GM19328 (cell line): ENCODE results near the gene DPEP2.
"Not testable (repeated sequence)": the region's sequence is repeated elsewhere in the genome, so short reads cannot be mapped to it uniquely, and the experiment has no call there.

Source experiments
- ATAC-seq: cut with Tn5 transposase; IDR thresholded peaks from one replicate; pipeline ENCODE4 v1.9.1; 2021; ENCODE audit warnings: mild to moderate bottlenecking, moderate library complexity; ENCODE audit not compliant: unreplicated experiment

Gene DPEP2

DNA sequence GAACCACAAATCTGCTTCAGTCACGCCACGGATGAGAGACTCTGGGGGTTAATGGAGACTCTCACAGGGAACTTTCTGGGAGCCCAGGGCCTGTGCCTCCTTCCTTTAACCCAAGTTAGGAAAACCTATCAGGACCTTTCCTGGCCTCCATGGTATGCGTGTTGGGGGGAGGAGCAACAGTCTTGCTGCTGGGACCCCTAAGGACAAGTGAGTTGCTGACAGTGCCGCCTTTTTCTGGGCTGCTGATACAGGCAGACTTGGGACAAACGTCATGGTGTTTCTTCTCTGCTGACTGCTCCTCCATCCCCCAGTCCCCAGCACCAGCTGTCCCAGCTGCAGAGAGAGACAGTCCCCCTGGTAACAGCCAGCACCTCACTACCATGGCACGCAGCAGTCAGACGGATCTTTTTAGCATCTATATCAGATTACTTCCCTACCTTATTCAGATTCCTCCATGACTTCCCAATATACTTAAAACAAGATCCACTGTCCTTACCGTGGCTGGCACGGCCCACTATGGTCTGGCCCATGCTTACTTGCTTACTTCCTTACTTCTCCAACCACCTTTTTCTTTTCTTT, 10.0 kb upstream of the DPEP2 start:
- ATAC-seq = no peak

DNA sequence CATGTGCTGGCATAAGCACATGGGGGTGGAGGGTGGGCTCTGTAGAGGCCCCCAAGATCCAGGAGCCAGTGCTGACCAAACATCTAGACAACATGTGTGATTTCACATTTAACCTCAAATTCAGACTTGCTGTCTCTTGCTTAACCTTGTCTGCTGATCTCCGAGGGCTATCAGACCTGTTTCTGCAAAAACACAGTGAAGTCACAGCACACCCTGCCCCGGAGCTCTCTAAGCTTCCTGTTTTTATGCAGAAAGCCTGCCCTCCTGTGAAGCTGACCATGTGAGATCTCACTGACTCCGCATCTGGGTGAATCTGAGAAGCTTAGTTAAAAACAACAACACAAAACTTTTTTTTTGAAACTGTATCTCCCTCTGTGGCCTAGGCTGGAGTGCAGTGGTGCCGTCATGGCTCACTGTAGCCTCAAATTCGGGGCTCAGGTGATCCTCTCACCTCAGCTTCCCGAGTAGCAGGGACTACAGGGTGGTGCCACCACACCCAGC, 6.6 kb upstream of the DPEP2 start:
- no peak for ATAC-seq

DNA sequence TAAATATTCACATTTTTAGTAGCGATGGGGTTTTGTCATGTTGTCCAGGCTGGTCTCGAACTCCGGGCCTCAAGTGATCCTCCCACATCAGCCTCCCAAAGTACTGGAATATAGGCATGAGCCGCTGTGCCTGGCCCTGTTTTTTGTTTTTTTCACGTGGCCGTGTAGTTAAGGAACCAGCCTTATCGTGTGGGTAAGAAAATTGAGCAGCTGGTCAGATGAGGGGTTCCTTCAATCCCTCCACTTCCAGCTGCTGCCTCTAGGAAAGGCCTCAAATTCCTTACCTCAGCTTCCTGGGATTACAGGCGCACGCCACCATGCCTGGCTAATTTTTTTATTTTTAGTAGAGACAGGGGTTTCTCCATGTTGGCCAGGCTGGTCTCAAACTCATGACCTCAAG, 5.9 kb upstream of the DPEP2 start:
- ATAC-seq = no peak

DNA sequence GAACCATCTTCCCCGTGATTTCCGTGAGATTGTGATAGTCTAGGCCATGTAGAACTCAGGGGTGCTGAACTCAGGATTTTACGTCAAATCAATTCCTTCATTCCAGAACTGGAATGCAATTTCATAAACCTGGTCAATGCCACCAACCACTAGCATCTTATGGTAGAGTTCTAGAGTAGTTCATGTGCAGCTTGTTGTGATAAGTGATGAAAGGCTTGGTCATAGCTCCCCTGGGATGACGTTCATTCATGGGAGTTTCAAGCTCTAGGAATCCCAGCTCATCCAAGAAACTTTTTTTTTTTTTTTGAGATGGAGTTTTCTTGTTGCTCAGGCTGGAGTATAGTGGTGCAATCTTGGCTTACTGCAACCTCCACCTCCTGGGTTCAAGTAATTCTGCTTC, 3.7 kb upstream of the DPEP2 start:
- ATAC-seq = no peak

DNA sequence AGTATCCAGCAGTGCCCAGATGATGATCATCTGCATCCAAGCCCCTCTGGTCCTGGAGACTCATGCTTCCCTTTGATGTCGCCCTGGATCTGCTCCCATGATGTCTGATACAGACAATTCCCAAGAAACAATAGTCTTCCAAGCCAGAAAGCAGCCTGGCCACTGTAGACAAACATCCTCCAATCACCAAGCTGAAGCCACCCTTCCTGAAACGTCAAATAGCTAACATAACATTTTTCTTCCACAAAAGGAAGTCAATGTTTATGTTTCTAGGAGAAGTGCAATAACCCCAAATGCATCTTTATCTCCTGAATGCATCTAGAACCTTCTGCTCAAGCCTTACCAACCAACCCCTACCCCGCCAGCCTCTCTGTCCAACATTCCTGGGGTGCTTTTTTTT, 1.2 kb upstream of the DPEP2 start:
- no peak for ATAC-seq

DNA sequence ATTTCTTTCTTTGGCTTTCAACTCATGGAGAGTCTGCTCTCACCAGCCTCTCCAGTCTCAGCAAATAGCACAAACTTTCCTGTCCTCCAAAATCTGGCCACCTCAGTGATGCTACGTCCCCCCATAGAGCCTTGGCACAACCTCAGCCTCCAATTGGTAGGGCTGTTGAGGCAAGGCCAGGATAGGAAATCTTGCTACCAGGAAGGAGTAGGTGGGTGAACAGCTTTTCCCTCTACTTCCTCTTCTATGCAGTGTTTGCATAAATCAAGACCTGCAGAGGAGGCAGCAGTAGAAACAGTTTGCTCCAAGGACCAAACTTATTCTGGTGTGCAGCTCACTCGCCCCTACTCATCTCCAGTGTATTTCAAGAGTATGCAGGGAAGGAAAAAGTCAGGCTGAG, 701 bp upstream of the DPEP2 start:
- ATAC-seq = no peak

DNA sequence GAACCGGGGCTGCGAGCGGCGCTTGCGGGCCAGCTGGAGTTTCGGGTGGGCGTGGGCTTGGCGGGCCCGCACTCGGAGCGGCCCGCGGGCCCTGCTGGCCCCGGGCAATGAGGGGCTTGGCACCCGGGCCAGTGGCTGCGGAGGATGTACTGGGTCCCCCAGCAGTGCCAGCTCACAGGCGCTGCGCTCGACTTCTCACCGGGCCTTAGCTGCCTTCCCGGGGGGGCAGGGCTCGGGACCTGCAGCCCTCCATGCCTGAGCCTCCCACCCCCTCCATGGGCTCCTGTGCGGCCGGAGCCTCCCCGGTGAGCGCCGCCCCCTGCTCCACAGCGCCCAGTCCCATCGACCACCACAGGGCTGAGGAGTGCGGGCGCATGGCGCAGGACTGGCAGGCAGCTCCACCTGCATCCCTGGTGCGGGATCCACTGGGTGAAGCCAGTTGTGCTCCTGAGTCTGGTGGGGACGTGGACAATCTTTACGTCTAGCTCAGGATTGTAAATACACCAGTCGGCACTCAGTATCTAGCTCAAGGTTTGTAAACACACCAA, 979 bp downstream of the DPEP2 start:
- not testable (repeated sequence) for ATAC-seq

DNA sequence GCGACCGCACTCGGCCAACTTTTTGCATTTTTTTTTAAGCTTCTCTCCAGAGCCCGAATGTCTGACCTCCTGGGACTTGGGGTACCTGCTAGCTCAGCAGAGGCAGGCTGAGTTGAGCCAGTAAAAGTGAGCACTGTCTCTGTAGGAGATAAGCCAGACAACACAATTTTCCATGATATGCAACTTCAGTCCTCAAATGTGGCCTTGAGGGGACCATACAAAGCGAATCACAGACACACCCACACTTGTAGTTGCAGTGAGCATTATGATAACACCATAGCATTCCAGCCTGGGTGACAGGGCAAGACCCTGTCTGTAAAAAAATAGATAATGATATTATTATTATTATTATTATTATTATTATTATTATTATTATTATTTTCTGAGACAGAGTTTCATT, 2.6 kb downstream of the DPEP2 start:
- no peak for ATAC-seq

DNA sequence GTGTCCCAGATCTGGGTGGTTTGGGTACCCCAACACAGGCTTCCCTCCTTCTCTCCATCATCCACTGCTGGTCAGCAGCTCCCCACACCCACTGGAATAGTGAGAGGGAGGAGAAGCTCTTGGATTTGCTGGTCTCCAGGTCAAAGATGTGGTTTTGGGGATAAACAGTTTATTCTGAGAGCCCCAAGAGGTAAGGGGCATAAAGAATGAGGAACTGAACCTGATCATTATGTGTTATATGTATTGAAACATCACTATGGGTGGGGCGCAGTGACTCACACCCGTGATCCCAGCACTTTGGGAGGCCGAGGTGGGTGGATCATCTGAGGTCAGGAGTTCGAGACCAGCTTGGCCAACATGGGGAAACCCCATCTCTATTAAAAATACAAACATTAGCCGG, 3.9 kb downstream of the DPEP2 start:
- ATAC-seq = no peak

DNA sequence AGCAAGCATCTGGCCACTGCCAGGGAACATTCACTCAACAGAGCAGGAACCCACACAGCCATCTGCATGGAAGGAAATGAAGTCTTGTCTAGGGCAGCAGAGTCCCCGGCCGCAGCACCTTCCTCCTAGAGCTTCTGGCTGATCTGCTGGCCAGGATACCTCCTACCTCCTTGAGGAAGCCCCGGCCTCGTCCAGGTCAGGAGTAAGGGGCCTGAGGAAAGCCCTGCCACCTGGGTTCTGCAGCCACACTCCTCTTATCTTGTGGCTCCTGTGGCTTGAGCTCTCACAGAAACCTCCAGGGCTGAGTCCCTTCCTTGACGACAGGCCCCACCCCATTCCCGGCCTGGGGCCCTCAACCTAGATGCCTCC, 5.3 kb downstream of the DPEP2 start:
- not testable (repeated sequence) for ATAC-seq

DNA sequence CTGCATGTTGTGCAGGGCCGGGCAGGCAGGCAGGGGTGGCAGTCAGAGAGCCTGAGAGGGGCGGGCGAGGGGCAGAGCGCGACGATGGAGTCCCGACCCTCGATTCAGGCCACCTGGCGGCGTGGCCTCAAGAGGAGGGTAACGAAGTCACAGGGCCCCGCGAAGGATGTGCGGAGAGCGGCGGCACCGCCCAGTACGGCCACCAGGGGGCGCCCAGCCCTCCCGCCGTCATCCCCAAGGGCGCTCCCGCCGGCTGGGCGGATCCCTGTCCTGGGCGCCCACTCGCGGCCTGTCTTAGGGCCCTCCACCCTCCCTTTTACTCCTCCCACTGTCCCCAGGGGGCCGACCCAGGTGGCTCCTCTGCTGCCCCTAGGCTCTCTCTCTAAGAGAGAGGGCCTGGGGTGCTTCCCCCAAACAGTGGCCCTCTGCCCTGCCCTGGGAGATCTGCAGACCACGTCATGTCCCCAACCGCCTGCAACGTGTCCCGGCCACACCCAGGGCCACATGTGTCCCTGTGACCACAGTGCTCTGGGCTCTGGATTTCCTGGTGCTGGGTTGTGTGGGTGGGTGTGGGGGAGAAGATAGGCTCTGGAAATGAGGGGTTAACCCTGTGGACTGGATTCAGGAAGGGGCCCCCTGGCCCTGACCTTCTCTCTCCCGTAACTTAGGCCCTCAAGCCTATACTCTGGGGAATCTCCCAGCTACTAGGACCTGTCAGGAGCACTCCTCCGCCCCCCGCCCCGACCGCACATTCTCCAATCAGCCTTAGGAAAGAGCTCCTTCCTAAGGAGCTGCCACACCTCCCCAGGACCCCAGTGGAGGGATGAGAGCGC, 5.9 kb downstream of the DPEP2 start:
- ATAC-seq = peak; percentile 77

DNA sequence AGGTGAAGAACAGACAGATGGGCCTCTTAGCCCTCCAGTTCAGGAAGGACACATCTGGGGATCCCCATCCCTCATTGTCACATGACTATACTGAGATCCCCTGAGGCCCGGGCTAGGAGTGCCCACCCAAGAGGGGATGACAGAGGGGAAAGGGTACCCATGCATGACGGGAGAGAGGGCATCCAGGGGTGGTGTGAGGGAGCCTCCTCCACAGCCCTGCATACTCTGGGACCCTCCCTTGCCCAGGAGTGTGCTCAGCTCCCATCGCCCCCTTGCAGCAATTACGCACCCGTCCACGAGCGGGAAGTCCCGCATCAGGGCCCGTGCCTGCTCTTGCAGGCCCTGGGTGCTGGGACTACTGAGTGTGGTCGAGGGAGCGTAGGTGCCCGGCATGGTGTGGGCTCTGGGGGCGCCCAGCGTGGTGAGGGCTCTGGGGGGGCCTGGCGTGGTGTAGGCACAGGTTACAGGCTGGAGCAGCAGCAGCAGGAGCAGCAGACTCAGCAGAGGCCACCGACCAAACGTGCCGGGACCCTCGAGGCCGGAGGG, 6.5 kb downstream of the DPEP2 start:
- ATAC-seq = peak; percentile 7

DNA sequence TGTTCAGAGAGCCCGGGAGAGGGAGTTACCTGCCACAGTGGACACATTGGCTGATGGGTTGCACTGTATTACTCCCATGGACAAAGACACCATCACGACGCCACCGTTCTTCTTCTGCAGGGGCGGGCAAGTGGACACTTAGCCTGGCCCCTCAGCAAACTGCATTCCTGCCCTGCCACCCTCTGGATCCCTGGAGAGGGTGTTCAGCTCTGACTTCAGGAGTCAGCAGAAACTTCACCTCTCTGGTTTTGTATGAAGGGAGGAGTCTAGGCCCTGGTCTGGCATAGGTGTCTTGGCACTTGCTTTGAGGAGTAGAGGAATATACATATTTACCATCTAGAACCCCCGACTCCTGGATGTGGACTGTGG, 9.3 kb downstream of the DPEP2 start:
- ATAC-seq = no peak

DNA sequence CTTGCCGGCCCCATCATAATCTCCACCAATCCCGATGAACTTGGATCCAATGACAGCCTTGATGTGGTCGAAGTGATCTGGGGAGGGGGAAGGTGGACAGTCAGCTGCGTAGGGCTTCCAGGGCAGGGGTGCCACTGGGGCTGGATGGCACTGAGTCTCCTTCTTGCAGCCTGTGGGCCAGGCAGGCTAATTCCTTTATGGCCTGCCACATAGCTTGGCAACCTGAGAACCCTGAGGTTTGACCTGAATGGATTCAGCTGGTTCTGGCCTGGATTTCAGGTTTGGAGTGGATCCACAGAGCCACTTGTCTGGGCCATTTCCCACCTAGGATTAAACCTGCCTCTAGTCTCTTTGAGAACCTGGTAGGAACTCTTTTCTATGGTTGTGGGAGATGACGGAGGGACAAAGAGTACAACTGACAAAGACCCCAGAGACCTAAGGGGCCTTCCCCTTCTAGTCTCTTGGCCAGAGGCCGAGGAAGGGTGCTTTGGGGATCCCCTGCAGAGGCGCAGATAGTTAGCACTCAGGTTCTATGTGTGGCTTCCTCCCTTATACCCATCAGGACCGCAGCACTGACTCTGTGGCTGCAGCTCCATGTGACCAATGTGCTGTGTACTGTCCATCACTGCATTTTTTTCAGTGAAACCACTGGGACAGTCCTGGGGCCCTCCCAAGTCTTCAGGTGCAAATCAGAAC, 9.8 kb downstream of the DPEP2 start:
- no peak for ATAC-seq

DNA sequence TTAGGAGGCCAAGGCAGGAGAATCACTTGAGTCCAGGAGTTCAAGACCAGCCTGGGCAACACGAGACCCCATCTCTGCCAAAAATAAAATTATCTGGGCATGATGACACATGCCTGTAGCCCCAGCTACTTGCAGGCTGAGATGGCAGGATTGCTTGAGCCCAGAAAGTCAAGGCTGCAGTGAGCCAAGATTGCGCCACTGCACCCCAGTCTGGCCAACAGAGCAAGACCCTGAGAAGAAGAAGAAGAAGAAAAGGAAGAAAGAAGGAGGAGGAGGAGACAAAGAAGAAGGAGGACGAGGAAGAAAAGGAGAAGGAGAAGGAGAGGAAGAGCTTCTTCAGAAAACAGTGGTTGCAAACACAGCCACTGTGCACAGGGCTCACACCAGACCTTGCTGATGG, 10.6 kb downstream of the DPEP2 start:
- ATAC-seq = no peak

DNA sequence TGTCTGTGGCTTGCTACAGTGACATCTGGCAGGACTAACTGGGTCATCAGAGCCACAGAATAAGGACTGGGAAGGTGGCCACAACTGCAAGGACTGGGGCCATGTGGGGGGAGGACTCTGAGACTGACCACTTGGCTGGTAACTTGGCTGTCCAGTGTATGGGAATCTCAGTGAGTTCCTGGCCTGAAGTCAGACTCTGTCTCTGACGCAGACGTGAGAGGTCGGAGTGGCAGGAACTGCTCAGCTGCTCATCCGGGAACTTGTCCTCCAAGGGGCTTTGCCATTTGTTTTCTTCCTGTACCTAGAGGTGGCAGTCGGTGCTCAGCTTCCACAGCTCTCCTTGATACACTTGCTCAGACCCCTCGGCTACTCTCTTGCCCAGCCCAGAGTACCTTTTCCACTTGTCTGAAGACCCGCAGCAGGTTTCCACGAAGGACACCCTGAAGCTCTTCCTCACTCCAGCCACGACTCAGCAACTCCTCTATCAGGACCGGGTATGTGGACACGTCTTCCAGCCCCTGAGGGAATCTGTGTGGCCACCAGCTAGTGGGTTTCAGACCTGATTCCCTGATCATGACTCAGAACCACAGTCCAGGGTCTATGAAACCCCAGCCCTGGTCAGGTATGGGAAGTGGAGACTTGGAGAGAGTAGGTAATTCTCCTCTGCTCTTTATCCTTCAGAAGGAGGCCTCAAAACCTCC, 11.7 kb downstream of the DPEP2 start:
- no peak for ATAC-seq

DNA sequence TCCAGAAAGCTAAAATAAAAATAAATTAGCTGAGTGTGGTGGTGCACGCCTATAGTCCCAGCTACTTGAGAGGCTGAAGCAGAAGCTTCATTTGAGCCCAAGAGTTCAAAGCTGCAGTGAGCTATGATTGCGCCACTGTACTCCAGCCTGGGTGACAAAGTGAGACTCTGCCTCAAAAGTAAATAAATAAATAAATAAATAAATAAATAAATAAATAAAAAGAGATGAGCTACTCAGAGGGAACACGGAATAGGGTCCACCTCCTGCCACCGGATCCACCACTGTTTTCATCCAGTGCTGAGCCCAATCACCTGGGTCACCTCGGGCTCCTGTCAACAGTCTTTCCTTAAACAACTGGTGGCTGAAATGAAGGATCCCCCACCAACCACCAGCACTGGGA, 12.3 kb downstream of the DPEP2 start:
- ATAC-seq = no peak

DNA sequence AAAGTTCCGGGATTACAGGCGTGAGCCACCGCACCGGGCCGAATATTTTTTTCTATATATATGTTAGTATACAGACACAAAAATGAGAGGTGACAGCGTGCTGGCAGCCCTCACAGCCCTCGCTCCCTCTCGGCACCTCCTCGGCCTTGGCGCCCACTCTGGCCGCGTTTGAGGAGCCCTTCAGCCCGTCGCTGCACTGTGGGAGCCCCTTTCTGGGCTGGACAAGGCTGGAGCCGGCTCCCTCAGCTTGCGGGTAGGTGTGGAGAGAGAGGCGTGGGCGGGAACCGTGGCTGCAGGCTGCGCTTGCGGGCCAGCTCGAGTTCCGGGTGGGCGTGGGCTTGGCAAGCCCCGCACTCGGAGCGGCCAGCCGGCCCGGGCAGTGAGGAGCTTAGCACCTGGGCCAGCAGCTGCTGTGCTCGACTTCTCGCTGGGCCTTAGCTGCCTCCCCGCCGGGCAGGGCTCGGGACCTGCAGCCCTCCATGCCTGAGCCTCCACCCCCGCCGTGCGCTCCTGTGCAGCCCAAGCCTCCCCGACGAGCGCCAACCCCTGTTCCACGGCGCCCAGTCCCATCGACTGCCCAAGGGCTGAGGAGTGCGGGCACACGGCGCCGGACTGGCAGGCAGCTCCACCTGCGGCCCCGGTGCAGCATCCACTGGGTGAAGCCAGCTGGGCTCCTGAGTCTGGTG, 17.1 kb downstream of the DPEP2 start:
- ATAC-seq = no peak

DNA sequence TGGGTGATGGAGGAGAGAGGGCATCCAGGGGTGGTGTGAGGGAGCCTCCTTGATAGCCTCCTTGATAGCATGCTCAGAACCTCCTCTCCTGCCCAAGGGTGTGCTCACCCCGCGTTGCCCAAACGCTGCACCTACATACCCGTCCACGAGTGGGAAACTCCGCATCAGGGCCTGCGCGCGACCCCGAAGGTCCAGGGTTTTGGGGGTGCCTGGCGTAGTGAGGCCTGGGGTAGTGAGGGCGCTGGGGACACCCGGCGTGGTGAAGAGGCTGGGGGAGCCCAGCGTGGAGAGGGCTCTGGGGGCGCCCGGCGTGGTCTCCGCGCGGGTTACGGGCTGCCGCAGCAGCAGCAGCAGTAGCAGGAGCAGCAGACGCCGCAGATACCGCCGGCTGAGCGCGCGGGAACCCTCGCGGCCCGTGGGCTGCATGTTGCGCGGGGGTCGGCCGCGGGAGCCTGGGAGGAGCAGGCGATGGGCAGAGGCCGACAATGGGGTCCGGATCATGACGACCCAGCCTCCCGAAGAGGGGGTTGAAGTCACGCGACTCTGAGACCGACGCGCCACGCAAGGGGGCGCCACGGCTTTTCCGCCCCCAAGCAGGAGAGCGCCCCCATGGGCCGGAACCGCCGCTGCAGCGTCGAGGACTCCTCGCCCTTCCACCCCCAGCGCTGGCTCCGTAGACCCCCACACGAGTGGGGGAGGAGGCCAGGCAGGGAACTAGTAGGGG, 19.2 kb downstream of the DPEP2 start, which contains the start of gene DPEP3:
DPEP3 (minus strand) TSS at position 545 of the 724 bp plus-strand sequence; CDS start at position 426, 119 bp downstream.
- ATAC-seq = no peak
